DOHH2 (cell line): ENCODE results near the gene RNF130.

Experiments
- EZH2phosphoT487 ChIP-seq: fragments of 200-600 bp; sonication (generic); IDR thresholded peaks from 2 replicates; pipeline ENCODE4 v1.6.1; 2017; ENCODE audit warnings: borderline replicate concordance, mild to moderate bottlenecking, antibody characterized with exemption, low read length, moderate library complexity, mixed read lengths
- TF ChIP-seq, protein P1 (sequence below): fragments of 200-600 bp; sonication (generic); IDR thresholded peaks from one replicate; pipeline ENCODE4 v1.5.1; 2014; ENCODE audit warnings: antibody characterized with exemption, mild to moderate bottlenecking, low read depth, low read length; ENCODE audit not compliant: poor library complexity, severe bottlenecking

DNA sequence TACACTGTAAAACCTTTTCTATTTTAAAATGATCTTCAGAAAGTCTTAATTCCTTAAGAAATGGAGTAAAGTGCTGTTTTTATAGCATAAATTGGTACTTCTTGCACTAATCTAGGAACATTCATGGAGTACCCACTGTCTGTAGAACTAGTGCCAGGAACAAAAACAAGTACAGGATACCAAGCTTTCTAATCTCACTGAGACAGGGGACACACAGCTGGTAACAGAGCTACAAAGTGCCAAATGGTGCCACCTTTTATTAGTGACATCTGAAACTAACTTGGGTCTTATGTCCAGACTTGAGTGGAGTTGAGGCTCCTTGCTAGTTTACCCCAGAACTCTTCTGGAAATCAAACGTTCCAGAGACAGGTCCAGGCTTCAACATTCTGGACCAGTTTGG lies 57.9 kb downstream of the RNF130 start:
- TF ChIP-seq, protein P1, sequence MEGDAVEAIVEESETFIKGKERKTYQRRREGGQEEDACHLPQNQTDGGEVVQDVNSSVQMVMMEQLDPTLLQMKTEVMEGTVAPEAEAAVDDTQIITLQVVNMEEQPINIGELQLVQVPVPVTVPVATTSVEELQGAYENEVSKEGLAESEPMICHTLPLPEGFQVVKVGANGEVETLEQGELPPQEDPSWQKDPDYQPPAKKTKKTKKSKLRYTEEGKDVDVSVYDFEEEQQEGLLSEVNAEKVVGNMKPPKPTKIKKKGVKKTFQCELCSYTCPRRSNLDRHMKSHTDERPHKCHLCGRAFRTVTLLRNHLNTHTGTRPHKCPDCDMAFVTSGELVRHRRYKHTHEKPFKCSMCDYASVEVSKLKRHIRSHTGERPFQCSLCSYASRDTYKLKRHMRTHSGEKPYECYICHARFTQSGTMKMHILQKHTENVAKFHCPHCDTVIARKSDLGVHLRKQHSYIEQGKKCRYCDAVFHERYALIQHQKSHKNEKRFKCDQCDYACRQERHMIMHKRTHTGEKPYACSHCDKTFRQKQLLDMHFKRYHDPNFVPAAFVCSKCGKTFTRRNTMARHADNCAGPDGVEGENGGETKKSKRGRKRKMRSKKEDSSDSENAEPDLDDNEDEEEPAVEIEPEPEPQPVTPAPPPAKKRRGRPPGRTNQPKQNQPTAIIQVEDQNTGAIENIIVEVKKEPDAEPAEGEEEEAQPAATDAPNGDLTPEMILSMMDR = no peak
- no peak for TF ChIP-seq EZH2phosphoT487
